ENCODE results near the gene KCNT1.

DNA sequence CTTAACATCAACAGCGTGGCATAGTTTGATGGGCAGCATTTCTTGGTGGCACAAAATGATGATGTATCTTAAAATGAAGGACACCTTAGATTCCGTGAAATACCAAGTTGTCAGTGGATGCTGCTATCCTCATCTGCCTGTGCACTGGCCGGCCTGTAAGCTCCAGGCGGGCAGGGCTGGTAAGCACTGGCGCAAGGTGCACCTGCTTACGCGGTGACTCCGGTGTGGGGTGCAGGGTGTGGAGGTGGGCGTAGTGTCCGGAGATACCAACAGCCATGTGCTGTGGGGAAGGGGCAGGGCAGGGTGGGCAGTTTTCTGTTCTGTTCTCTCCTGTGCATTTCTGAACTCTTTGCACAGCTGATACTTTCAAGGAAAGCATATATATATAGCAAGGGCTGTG is 101.5 kb downstream of the KCNT1 start:
- TF ChIP-seq POLR2A (IDR thresholded peaks at IDR 0.05): no peak
- TF ChIP-seq, protein P1, sequence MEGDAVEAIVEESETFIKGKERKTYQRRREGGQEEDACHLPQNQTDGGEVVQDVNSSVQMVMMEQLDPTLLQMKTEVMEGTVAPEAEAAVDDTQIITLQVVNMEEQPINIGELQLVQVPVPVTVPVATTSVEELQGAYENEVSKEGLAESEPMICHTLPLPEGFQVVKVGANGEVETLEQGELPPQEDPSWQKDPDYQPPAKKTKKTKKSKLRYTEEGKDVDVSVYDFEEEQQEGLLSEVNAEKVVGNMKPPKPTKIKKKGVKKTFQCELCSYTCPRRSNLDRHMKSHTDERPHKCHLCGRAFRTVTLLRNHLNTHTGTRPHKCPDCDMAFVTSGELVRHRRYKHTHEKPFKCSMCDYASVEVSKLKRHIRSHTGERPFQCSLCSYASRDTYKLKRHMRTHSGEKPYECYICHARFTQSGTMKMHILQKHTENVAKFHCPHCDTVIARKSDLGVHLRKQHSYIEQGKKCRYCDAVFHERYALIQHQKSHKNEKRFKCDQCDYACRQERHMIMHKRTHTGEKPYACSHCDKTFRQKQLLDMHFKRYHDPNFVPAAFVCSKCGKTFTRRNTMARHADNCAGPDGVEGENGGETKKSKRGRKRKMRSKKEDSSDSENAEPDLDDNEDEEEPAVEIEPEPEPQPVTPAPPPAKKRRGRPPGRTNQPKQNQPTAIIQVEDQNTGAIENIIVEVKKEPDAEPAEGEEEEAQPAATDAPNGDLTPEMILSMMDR (IDR thresholded peaks at IDR 0.05): no peak

Measured in thyroid gland (tissue), 4 donors.